Measurements from ENCODE around the gene SERP2. TPM values are rescaled to one million over a fixed set of nuclear protein-coding genes. Genes with fewer than 3 reads are reported as not detected.

SERP2 gene
- total RNA-seq, 3 donors from 2014 or later: 3.3 to 6.0 (median 5.8) TPM

- H3K36me3 ChIP-seq (ENCODE audit: low read depth): no peaks in the 10 kb centered on the region
- DNase-seq (no peak), ATAC-seq (no peak)
- intact Hi-C loops (cut with DNase I, micrococcal nuclease): no loop called here
- H3K4me3 ChIP-seq: no peak overlapping the region
- no peaks in the 10 kb centered on the region for H3K9me3 ChIP-seq
- peaks cover 9% of the 10 kb centered on the region for H3K4me1 ChIP-seq (ENCODE audit: low read depth)
- TF ChIP-seq CTCF (IDR thresholded peaks at IDR 0.05): no peak
Measured at GRCh38 chr13:44400736-44401135, 27.1 kb downstream of the SERP2 start.

GRCh38 chr13:44401577-44401976, 28.0 kb downstream of the SERP2 start:
- no peaks in the 10 kb centered on the region for H3K9me3 ChIP-seq
- no peaks in the 10 kb centered on the region for H3K36me3 ChIP-seq (ENCODE audit: low read depth)

GRCh38 chr13:44402899-44403445, 29.3 kb downstream of the SERP2 start:
- peak in 1 of 3 donors; percentile 53 for DNase-seq
- TF ChIP-seq CTCF (IDR thresholded peaks at IDR 0.05): no peak

More at GRCh38 chr13:44401577-44401976, 28.0 kb downstream of the SERP2 start:
- Histone ChIP-seq H3K4me1 (ENCODE audit: low read depth) (peaks cover 9% of the 10 kb centered on the region), H3K4me3 (no peak overlapping the region)
- DNase-seq: no peak
- ATAC-seq: no peak
- TF ChIP-seq CTCF (IDR thresholded peaks at IDR 0.05): no peak
- intact Hi-C loops (cut with DNase I, micrococcal nuclease): no loop called here

GRCh38 chr13:44403461-44404056, 29.9 kb downstream of the SERP2 start:
- Histone ChIP-seq H3K36me3 (ENCODE audit: low read depth) (no peaks in the 10 kb centered on the region), H3K4me1 (ENCODE audit: low read depth) (peaks cover 9% of the 10 kb centered on the region), H3K9me3 (no peaks in the 10 kb centered on the region), H3K4me3 (no peak overlapping the region)
- ATAC-seq (peak; percentile 9), DNase-seq (peak in 2 of 3 donors; percentile 61 to 62)
- no peak for TF ChIP-seq CTCF (IDR thresholded peaks at IDR 0.05)
- intact Hi-C loops (cut with DNase I, micrococcal nuclease): no loop called here

More at GRCh38 chr13:44402899-44403445, 29.3 kb downstream of the SERP2 start:
- intact Hi-C loops (cut with DNase I, micrococcal nuclease): no loop called here
- peaks cover 9% of the 10 kb centered on the region for H3K4me1 ChIP-seq (ENCODE audit: low read depth)
- no peaks in the 10 kb centered on the region for H3K36me3 ChIP-seq (ENCODE audit: low read depth)
- H3K9me3 ChIP-seq: no peaks in the 10 kb centered on the region
- ATAC-seq: peak; percentile 4
- H3K4me3 ChIP-seq: no peak overlapping the region

GRCh38 chr13:44404261-44405132, 30.9 kb downstream of the SERP2 start:
- ATAC-seq: peak; percentile 54
- peak in 2 of 3 donors; percentile 59 to 62 for DNase-seq
- H3K4me3 ChIP-seq: no peak overlapping the region

More at GRCh38 chr13:44404261-44405132, 30.9 kb downstream of the SERP2 start:
- peaks cover 9% of the 10 kb centered on the region for H3K4me1 ChIP-seq (ENCODE audit: low read depth)
- intact Hi-C loops (cut with DNase I, micrococcal nuclease): no loop called here
- H3K9me3 ChIP-seq: no peaks in the 10 kb centered on the region
- no peak for TF ChIP-seq CTCF (IDR thresholded peaks at IDR 0.05)
- no peaks in the 10 kb centered on the region for H3K36me3 ChIP-seq (ENCODE audit: low read depth)

All from mucosa of descending colon (tissue), 3 donors.